ENCODE data around the gene TRAPPC4.

The TRAPPC4 gene

GRCh38 chr11:118996926-118997626 is 21.5 kb upstream of the TRAPPC4 start:
- H3K27me3 ChIP-seq (replicated peaks): no peaks in the 10 kb centered on the region
- H3K4me3 ChIP-seq (ENCODE audit: low read depth, low read length): peak overlapping the region; percentile 82
- peak; percentile 58 for TF ChIP-seq CTCF (IDR thresholded peaks at IDR 0.05; ENCODE audit: low read depth, low read length, missing control alignments)
- in situ Hi-C loops (cut with HindIII; ENCODE audit: low pct_ligation_motif_present, low sequenced_read_pairs): no loop called here
- H3K36me3 ChIP-seq (replicated peaks): peaks cover 4% of the 10 kb centered on the region
- no peak for DNase-seq
- no peak overlapping the region for H3K27ac ChIP-seq

GRCh38 chr11:118997627-118998387 is 20.8 kb upstream of the TRAPPC4 start, which contains the start of gene CENATAC:
CENATAC (plus strand) TSS chr11:118998138; CDS start chr11:118998198, 60 bp downstream.
- Histone ChIP-seq H3K27me3 (replicated peaks) (no peaks in the 10 kb centered on the region), H3K27ac (peak within 1 kb of the TSS; percentile 15), H3K4me3 (ENCODE audit: low read depth, low read length) (peak within 1 kb of the TSS; percentile 82), H3K36me3 (replicated peaks) (peaks cover 4% of the 10 kb centered on the region)
- no peak for TF ChIP-seq CTCF (IDR thresholded peaks at IDR 0.05; ENCODE audit: low read depth, low read length, missing control alignments)
- in situ Hi-C loops (cut with HindIII; ENCODE audit: low pct_ligation_motif_present, low sequenced_read_pairs): no loop called here
- peak; percentile 80 for DNase-seq

- Histone ChIP-seq H3K4me3 (ENCODE audit: low read depth, low read length) (peak overlapping the region; percentile 82), H3K36me3 (replicated peaks) (peaks cover 4% of the 10 kb centered on the region), H3K27ac (no peak overlapping the region), H3K27me3 (replicated peaks) (no peaks in the 10 kb centered on the region)
- no peak for DNase-seq
- in situ Hi-C loops (cut with HindIII; ENCODE audit: low pct_ligation_motif_present, low sequenced_read_pairs): no loop called here
- no peak for TF ChIP-seq CTCF (IDR thresholded peaks at IDR 0.05; ENCODE audit: low read depth, low read length, missing control alignments)
Measured at GRCh38 chr11:118998388-118998717, 20.2 kb upstream of the TRAPPC4 start.

GRCh38 chr11:118998822-118999221 is 19.7 kb upstream of the TRAPPC4 start:
- peak; percentile 58 for DNase-seq
- no peak for TF ChIP-seq CTCF (IDR thresholded peaks at IDR 0.05; ENCODE audit: low read depth, low read length, missing control alignments)
- Histone ChIP-seq H3K4me3 (ENCODE audit: low read depth, low read length) (peak overlapping the region; percentile 82), H3K36me3 (replicated peaks) (peaks cover 4% of the 10 kb centered on the region), H3K27me3 (replicated peaks) (no peaks in the 10 kb centered on the region), H3K27ac (peak overlapping the region; percentile 15)
- in situ Hi-C loops (cut with HindIII; ENCODE audit: low pct_ligation_motif_present, low sequenced_read_pairs): no loop called here

GRCh38 chr11:119000906-119001305 is 17.7 kb upstream of the TRAPPC4 start:
- H3K4me3 ChIP-seq (ENCODE audit: low read depth, low read length): no peak overlapping the region
- no peak overlapping the region for H3K27ac ChIP-seq
- no peak for TF ChIP-seq CTCF (IDR thresholded peaks at IDR 0.05; ENCODE audit: low read depth, low read length, missing control alignments)
- in situ Hi-C loops (cut with HindIII; ENCODE audit: low pct_ligation_motif_present, low sequenced_read_pairs): no loop called here
- no peaks in the 10 kb centered on the region for H3K27me3 ChIP-seq (replicated peaks)
- DNase-seq: no peak
- peaks cover 4% of the 10 kb centered on the region for H3K36me3 ChIP-seq (replicated peaks)
